A204.1 (cell line): ENCODE measurements around the gene MAP6.
"Not testable (repeated sequence)": the region's sequence is repeated elsewhere in the genome, so short reads cannot be mapped to it uniquely, and the experiment has no call there.

Source experiments
- FAIRE-seq: peaks from 2 replicates; lab custom pipeline; 2012; peaks lifted over from hg19 to GRCh38; lab: Jason Lieb, UNC

MAP6 gene

DNA sequence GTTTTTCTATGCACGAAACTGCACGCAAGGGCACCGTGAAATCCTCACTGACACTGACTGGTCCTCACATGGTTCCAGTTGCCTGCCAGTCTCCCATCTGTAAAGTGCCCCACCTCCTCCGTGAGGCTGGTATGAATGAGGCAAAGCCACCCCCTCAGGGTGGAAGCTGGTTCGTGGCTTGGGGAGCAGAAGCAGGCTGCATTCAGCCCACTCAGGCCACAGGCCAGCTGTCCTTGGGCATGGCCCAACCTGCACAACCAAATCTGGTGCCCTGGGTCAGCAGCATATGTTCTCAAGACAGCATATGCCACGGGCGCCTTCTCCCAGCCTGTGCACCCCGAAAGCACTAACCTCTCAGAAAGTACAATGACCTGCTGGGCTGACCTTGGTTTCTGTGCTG, 77.5 kb downstream of the MAP6 start:
- FAIRE-seq: no peak

DNA sequence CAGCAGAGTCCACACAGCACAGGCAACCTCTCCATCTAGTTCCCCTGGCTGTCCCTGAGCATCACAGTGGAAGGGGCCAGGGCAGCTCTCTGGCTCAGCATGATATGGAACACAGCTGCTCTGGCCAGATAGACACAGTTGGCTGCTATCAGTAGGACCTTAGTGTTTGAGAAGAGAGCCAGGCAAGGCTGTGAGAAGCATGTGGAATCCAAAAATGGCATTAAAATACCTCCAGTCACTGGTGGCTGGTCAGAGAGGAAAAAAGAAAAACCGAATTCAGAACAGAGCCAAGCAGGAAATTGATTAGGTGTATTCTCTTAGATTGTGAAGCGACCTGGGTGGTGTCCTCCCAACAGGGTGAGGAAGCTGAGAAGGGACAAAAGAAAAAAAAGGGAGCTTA, 78.9 kb downstream of the MAP6 start:
- no peak for FAIRE-seq

DNA sequence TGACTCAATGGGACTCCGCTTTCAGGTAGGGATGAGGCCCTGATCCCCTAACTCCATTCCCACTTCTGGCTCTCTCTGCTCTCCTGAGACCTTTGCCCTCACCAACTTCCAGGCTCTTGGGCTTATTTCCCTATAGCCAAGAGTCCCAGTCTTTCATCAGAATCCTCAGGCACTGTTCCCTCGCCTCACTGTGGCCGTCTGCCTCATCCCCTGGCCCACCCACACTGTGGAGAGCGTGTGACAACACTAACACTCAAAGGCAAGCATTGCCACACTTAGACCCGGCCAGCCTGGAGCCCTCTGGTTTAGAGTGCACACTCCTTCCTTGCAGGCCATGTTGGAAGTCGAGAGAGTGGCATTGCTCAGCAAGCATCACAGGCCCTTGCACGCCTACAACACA, 79.8 kb downstream of the MAP6 start:
- FAIRE-seq: no peak

- no peak for FAIRE-seq
These were observed 80.8 kb downstream of the MAP6 start for GRCh38 chr11:75588051-75588481.

- no peak for FAIRE-seq
These were observed 82.4 kb downstream of the MAP6 start for GRCh38 chr11:75586395-75586794.

DNA sequence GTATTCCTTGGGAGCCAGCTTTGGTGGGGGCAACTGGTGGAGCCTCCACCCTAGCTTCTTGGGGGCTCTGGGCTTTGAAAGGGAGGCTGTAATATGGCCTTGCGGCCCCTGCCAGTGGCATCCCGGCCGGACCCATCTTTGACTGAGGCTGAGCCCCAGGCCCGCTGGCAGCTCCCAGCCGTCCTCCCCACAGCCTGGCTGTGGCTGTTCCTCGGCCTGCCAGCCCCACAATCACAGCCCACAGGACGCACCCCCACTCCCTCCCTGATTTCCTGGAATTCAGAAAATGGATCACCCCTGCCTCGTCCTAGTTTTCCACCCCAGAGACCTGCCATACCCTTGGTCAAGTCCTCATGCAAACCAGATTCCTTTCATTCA, 83.6 kb downstream of the MAP6 start:
- no peak for FAIRE-seq

DNA sequence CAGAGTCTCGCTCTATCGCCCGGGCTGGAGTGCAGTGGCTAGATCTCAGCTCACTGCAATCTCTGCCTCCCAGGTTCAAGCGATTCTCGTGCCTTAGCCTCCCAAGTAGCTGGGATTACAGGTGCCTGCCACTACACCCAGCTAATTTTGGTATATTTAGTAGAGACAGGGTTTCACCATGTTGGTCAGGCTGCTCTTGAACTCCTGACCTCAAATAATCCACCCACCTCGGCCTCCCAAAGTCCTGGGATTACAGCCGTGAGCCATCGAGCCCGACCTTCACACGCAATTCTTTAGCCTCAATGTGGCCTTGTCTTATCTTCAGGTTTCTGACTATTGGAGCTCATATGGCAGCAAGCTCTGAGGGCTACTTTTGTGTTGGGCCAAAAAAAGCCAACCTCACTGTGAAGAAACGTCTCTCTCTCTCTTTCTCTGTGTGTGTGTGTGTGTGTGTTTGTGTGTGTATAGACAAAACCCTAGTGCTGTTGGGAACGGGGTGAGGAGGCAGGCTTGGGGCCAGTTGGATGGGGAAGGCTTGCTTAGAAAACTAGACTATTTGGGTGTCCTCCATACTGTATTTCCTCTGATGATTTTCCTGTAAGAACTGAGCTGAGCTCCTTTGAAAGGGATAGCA, 84.1 kb downstream of the MAP6 start:
- not testable (repeated sequence) for FAIRE-seq

DNA sequence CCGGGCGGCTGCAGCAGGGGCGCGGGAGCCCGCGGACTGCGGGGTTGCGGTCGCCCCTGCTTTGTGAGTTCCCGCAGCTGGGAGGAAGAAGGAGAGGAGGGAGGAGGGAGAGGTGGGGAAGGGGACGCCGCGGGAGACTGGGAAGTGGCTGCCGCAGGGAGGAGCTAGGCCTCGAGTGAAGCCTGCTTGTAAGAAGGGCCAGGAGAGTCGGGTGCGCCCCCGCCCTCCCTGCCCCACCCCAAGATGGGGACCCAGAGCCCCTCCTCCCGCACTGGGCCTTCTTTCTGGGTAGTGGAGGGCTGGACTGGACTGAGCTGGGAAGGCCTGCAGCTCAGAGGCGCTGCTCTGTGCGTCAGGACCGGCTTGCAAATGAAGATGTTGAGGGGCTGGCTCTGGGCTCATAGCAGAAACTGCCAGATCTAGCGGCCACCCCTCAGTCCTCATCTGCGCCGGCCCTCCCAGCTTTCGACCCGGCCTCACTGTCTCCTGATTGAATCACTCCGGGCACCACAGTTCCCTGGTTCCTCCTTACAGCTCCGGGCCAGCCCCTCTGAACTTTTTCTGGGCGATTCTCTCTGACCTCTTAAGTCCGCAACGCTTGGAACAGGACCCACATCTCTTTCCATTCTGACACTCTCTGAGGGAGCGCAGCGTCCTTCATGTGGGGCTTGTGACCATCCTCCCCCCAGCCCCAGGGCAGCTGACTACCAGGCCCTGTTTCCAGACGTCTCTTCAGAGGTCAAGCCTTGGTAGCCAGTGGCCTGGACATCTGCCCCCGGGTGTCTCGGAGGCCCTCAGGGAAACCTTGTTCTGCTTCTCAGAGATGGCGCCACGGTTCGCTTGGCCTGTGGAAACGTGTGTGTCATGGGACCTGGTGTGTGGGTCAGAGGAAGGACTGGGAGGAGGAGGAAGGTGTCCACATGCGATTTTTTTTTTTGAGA, 84.8 kb downstream of the MAP6 start:
- no peak for FAIRE-seq

DNA sequence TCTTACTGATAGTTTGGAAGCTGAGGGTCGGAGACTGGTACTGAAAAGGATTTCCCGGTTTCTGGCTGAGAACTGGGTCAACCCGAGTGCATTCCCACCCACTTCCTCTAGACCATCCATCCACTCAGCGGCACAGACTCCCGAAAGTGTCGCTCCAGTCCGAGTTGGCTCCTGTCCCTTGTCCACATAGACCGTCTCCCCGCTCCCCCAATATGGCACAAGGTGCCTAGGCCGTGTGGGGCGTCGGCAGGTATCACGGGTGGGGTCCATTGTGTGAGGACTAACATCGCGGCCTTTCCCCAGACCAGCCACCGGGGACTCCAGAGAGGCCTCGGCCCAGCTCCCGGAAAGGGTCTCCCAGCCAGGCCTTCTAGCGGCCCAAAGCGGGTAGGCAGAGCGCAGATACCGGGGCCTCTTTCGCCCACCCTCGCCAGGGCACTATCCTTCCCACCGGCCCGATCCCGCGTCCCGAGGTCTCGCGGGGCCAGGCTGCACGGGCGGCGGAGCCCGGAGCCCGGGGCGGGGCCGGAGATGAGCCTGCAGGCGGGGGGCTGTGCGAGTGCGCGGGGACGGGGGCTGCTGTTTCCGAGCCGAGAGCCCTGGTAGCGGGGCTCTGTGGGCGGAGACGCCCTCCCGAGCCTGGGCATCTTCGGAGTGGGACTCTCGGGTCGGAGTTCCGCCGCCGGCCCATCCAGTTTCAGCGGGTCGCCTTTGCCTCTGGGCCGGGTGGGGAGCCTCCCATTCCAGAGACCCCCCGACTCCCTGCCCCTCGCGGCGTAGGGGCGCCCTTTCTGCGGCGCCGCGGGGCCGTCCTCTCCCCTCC, 85.7 kb downstream of the MAP6 start:
- no peak for FAIRE-seq

GRCh38 chr11:75582506-75582894, 86.3 kb downstream of the MAP6 start:
- no peak for FAIRE-seq

DNA sequence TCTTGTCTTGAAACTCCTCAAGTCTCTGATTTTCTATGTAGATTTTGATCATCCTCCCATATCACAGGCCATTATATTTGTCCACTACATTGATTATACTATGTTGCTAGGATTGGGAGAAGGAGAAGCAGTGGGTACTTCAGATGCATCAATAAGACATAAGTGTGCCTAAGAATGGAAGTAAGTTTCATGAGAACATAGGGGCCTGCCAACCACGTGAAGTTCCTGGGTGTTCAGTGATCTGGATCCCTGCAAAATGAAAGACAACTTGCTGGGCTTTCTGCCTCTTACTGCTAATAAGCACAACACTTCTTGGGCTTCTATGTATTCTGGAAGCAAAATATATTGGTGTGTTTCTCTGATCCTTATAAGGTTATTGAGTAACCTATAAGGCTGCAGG, 89.0 kb downstream of the MAP6 start:
- no peak for FAIRE-seq

DNA sequence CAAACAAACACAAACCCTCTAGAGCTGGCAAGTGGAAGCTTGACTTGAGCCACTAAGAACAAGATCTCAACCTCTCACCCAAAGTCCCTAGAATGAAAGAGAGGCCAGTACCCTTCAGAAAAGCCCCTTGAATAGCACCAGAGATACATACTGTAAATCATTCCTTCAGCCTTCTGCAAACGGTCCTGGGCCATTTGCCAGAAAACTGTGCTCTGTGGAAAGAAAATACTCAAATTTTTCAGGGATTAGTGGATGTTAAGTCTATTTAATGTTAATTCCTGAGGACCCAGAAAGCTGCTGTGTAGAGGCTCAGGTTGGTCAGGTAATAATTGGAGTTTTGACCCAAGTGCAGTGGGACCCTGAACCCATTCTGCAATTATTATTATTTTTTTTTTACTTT, 89.9 kb downstream of the MAP6 start:
- no peak for FAIRE-seq

DNA sequence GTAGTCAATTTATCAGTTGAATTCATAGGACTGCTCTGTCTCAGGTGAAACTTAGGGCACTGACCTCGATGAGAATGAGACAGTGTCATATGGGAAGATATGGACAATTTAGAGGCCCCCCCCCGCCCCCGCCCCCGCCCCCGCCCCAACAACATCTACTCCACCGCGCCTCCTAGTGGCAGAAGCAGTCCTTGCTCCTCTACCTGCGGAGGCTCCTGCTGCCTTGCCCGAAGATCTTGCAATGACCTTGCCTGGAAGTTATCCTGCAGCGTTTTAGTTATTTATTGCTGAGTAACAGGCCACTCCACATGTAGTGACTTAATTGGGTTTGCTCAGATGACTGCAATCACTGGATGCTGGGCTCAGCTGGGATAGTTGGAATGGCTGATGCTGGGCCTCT, 91.6 kb downstream of the MAP6 start:
- FAIRE-seq: no peak

DNA sequence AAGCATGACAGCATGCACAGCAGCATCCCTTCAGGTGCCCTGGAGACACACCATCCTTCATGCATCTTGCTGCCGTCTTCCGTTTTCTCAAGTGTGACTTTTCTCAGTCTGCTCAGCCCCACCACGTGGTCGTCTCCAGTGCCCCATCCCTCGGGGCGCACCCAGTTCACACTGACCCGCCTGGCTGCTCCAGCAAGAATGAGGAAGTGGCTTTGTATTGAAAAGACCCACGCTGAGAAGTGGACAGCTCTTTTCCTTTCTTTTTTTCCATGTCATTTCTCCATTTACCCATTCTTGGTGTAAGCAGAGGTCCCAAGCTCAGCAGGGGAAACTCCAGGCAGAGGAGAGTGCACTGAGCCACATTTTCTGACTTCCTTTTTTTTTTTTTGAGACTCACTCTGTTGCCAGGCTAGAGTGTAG, 92.3 kb downstream of the MAP6 start:
- FAIRE-seq: no peak

DNA sequence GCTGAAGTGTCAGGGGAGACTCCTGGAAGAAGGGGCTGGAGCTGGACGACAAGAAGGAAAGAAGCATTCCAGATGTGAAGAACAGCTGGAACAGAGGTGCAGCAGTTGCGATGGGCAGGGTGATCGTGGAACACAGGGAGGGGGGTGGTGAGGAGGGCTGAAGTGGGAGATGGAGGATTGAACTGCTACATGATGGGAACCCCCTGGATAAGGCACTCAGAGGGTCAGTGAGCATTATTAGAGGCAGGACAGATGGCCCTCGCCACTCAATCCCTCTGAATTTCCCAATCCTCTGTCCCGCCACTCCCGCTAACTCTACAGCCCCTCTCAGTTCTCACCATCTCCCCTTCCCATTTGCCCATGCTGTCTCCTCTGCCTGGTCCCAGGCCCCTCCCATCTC, 92.8 kb downstream of the MAP6 start:
- no peak for FAIRE-seq

GRCh38 chr11:75574698-75575602, 93.9 kb downstream of the MAP6 start:
- no peak for FAIRE-seq

DNA sequence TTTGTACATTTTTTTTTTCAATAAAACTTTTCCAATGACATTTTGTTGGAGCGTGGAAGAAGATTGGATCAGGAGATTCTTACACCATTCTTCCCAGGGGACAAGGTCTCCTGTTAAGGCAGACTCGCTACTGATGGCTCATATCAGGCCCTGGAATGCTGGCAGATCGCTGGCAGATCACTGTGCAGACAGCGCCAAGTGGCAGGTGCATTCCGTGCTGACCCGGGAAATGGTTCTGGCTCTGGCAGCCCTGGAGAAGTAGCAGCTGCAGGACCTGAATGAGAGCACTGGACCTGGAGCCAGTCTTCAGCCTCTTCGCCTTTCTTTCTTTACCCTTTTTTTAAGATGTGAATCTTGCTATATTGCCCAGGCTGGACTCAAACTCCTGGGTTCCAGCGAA, 96.1 kb downstream of the MAP6 start:
- no peak for FAIRE-seq

GRCh38 chr11:75571625-75572024, 97.2 kb downstream of the MAP6 start:
- FAIRE-seq: no peak

DNA sequence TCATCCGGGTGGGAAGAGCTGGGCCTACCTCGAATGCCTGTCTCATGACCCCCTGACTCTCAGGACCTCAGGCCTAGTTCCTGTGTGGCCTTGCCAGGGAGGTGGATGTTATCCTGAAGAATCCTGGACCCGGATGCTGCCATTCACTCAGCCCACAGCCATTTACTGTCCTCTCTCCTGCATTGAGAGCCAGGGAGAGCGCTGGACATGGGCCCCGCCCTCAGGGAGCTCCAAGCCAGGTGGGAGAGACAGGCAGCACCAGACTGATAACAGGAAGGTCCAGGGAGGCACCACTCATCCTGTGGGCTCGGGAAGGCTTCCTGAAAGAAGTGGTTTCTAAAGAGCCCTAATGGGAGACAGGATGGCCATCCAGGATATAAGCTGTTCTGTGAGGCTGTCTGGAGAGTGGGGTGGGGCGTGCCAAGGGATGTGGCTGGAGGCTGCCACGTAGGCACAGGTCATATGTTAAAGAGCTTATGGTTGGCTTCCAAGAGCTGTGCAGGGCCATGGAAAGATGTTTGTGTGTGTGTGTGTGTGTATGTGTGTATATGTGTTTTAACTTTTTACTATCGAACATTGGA, 98.2 kb downstream of the MAP6 start:
- FAIRE-seq: no peak

DNA sequence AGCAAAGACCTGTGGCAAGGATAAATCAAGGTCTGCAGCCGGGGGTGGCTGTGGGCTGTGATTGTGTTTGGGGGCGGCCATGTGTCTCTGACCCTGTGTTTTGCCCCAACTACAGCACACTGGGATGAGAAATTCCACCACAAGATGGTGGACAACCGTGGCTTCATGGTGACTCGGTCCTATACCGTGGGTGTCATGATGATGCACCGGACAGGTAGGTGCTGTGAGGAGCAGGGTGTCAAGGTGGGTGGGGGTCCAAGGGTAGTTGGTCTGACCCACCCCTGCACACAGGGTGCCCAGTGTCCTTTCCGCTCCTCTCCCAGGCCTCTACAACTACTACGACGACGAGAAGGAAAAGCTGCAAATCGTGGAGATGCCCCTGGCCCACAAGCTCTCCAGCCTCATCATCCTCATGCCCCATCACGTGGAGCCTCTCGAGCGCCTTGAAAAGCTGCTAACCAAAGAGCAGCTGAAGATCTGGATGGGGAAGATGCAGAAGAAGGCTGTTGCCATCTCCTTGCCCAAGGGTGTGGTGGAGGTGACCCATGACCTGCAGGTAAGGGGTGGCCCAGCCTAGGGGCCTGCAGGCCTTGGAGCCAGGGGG, 100.1 kb downstream of the MAP6 start:
- FAIRE-seq: no peak

DNA sequence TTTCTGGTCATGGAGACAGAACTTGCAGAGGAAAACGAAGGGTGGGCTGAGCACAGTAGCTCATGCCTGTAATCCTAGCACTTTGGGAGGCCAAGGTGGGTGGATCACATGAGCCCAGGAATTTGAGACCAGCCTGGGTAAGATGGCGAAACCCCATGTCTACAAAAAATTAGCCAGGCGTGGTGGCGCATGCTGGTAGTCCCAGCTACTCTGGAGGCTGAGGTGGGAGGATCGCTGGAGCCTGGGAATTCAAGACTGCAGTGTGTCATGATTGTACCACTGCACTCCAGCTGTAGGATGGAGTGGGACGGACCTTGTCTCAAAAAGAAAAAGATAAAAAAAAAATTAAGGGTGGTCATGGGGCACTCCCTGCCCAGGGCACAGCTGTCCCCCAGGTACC, 100.9 kb downstream of the MAP6 start:
- FAIRE-seq: no peak
